HCT116 (cell line): ENCODE results near the gene HYCC2. TPM values are rescaled to one million over a fixed set of nuclear protein-coding genes. Genes with fewer than 3 reads are reported as not detected.

ENCODE experiments used
- ATAC-seq: fragments of 200-7000 bp; cut with Tn5 transposase; 2 replicates; pipeline ENCODE4 v1.9.1; 2020; ENCODE audit warnings: mild to moderate bottlenecking, moderate library complexity
- BruUV-seq: library from RNA; stranded (reverse); fragments of 400-500 nt; replicated peaks from 2 replicates; lab custom pipeline; 2021; lab: Mats Ljungman, UMichigan
- CTCF ChIA-PET: fragments of 300-600 bp; sonication (Branson Sonifier 250); formaldehyde crosslinking; loops from one replicate; lab custom pipeline; 2021; ENCODE audit warnings: antibody characterized with exemption; lab: Charles Lee
- POLR2A ChIA-PET: fragments of 300-600, 350-600 bp; sonication (Branson Sonifier 250); formaldehyde crosslinking; loops from one replicate; lab custom pipeline; 2021; ENCODE audit warnings: antibody characterized with exemption; lab: Charles Lee
- RAD21 ChIA-PET, 2 experiments: fragments of 300-600 bp; sonication (Branson Sonifier 250); formaldehyde crosslinking; loops; one replicate each; lab custom pipeline; 2023; ENCODE audit warnings: low total read pairs in 2 of 2; ENCODE audit not compliant: uncharacterized antibody in 2 of 2, unreplicated experiment in 2 of 2, low non-redundant PET in 1 of 2; lab: Charles Lee
- DNase-seq: peaks from one replicate; pipeline ENCODE4 v3.0.0-alpha.2; 2010; ENCODE audit warnings: low read depth, low spot score
- H2AFZ ChIP-seq: fragments of 200-600 bp; shearing (Covaris generic), sonication (generic); 2 replicates; pipeline ENCODE4 v1.6.1; 2017; ENCODE audit warnings: low read depth, mixed run types, mixed read lengths, antibody characterized with exemption, low read length; ENCODE audit not compliant: poor library complexity, severe bottlenecking
- H3K27ac ChIP-seq: 2 replicates; pipeline ENCODE4 v1.5.1; 2012; ENCODE audit warnings: low read depth, low read length
- H3K27me3 ChIP-seq: fragments of 200-600 bp; sonication (generic); 2 replicates; pipeline ENCODE4 v1.6.1; 2016; ENCODE audit warnings: mixed run types, low read length, mixed read lengths; ENCODE audit not compliant: insufficient read depth
- H3K36me3 ChIP-seq, 2 experiments: fragments of 200-500 bp in 1 of 2; fragments of 200-600 bp in 1 of 2; sonication (Bioruptor generic) in 1 of 2; sonication (generic) in 1 of 2; 2 replicates each; pipeline versions ENCODE4 v1.5.1 to v1.6.1; 2014 to 2016; ENCODE audit warnings: low read length in 2 of 2, inconsistent platforms in 1 of 2, mixed read lengths in 1 of 2, mixed run types in 1 of 2; ENCODE audit not compliant: insufficient read depth in 2 of 2, control insufficient read depth in 1 of 2
- H3K4me1 ChIP-seq, 2 experiments: fragments of 200-600 bp in 1 of 2; sonication (generic) in 1 of 2; 2 replicates each; pipeline versions ENCODE4 v1.5.1 to v1.6.1; 2012 to 2017; ENCODE audit warnings: low read length in 2 of 2, inconsistent platforms in 1 of 2, mild to moderate bottlenecking in 1 of 2, mixed read lengths in 1 of 2, mixed run types in 1 of 2, moderate library complexity in 1 of 2; ENCODE audit not compliant: insufficient read depth in 2 of 2, control insufficient read depth in 1 of 2
- H3K4me2 ChIP-seq: fragments of 200-600 bp; sonication (generic); 2 replicates; pipeline ENCODE4 v1.6.1; 2017; ENCODE audit warnings: mixed run types, low read length, mixed read lengths
- H3K4me3 ChIP-seq, 2 experiments: fragments of 200-600 bp in 1 of 2; sonication (generic) in 1 of 2; replicated peaks in 1 of 2; 2 replicates each; pipeline ENCODE4 v1.5.1; 2011 to 2016; ENCODE audit warnings: low read length in 2 of 2, control low read depth in 1 of 2, low read depth in 1 of 2, mild to moderate bottlenecking in 1 of 2, mixed read lengths in 1 of 2, mixed run types in 1 of 2
- H3K79me2 ChIP-seq: fragments of 200-600 bp; sonication (generic); 2 replicates; pipeline ENCODE4 v1.6.1; 2017; ENCODE audit warnings: mild to moderate bottlenecking, mixed run types, low read length, moderate library complexity, mixed read lengths; ENCODE audit not compliant: insufficient read depth
- H3K9ac ChIP-seq: fragments of 200-600 bp; sonication (generic); 2 replicates; pipeline ENCODE4 v1.6.1; 2016; ENCODE audit warnings: low read length, mixed read lengths
- H3K9me2 ChIP-seq: fragments of 200-600 bp; sonication (generic), shearing (Covaris generic); 2 replicates; pipeline ENCODE4 v1.6.1; 2017; ENCODE audit warnings: mixed run types, mild to moderate bottlenecking, moderate library complexity; ENCODE audit not compliant: insufficient read depth
- H3K9me3 ChIP-seq, 2 experiments: fragments of 200-500 bp in 1 of 2; fragments of 200-600 bp in 1 of 2; sonication (Bioruptor generic) in 1 of 2; sonication (generic) in 1 of 2; 2 replicates each; pipeline ENCODE4 v1.6.1; 2014 to 2017; ENCODE audit warnings: low read length in 2 of 2, mixed read lengths in 2 of 2, inconsistent platforms in 1 of 2, low read depth in 1 of 2, mild to moderate bottlenecking in 1 of 2, mixed run types in 1 of 2, moderate library complexity in 1 of 2; ENCODE audit not compliant: control insufficient read depth in 1 of 2, insufficient read depth in 1 of 2
- H4K20me1 ChIP-seq: fragments of 200-600 bp; sonication (generic), shearing (Covaris generic); 2 replicates; pipeline ENCODE4 v1.6.1; 2017; ENCODE audit warnings: mixed run types, mild to moderate bottlenecking, moderate library complexity; ENCODE audit not compliant: insufficient read depth
- CBX3 ChIP-seq: IDR thresholded peaks from 2 replicates; pipeline ENCODE4 v1.6.1; 2012; ENCODE audit warnings: low read depth
- CEBPB ChIP-seq: IDR thresholded peaks from 2 replicates; pipeline ENCODE4 v1.6.1; 2012; ENCODE audit warnings: low read depth
- EGR1 ChIP-seq: IDR thresholded peaks from 2 replicates; pipeline ENCODE4 v1.6.1; 2012; ENCODE audit warnings: low read depth
- EZH2 ChIP-seq: fragments of 200-600 bp; sonication (generic); IDR thresholded peaks from 2 replicates; pipeline ENCODE4 v1.6.1; 2017; ENCODE audit warnings: antibody characterized with exemption, mixed run types
- FOSL1 ChIP-seq: IDR thresholded peaks from 2 replicates; pipeline ENCODE4 v1.6.1; 2012; ENCODE audit warnings: low read depth
- MAX ChIP-seq: IDR thresholded peaks from 2 replicates; pipeline ENCODE4 v1.6.1; 2012
- POLR2AphosphoS5 ChIP-seq: IDR thresholded peaks from 2 replicates; pipeline ENCODE4 v1.6.1; 2011; ENCODE audit warnings: mild to moderate bottlenecking, low read depth, low read length, moderate library complexity
- RAD21 ChIP-seq: IDR thresholded peaks from 2 replicates; pipeline ENCODE4 v1.6.1; 2012; ENCODE audit warnings: low read depth, mild to moderate bottlenecking
- SIN3A ChIP-seq: IDR thresholded peaks from 2 replicates; pipeline ENCODE4 v1.6.1; 2012; ENCODE audit warnings: low read depth
- SP1 ChIP-seq: IDR thresholded peaks from 2 replicates; pipeline ENCODE4 v1.6.1; 2012; ENCODE audit warnings: low read depth
- SRF ChIP-seq: IDR thresholded peaks from 2 replicates; pipeline ENCODE4 v1.6.1; 2012; ENCODE audit warnings: low read depth
- TCF7L2 ChIP-seq: IDR thresholded peaks from 2 replicates; pipeline ENCODE4 v1.7.0; 2011; ENCODE audit warnings: borderline replicate concordance, inconsistent platforms; ENCODE audit not compliant: insufficient read depth, insufficient read length; ENCODE audit errors: extremely low read depth
- YY1 ChIP-seq: IDR thresholded peaks from 2 replicates; pipeline ENCODE4 v1.6.1; 2011; ENCODE audit warnings: low read length, low read depth, moderate library complexity, mild to moderate bottlenecking; ENCODE audit not compliant: insufficient replicate concordance; ENCODE audit errors: extremely low read depth
- ZFX ChIP-seq: fragments of 450-650 bp; IDR thresholded peaks from 2 replicates; pipeline ENCODE4 v1.6.1; 2017
- ZNF274 ChIP-seq: fragments of 200-500 bp; sonication (Bioruptor generic); IDR thresholded peaks from 2 replicates; pipeline ENCODE4 v1.6.1; 2014; ENCODE audit warnings: mild to moderate bottlenecking, low read depth, low read length, inconsistent platforms
- intact Hi-C: fragments of 100-400 bp; cut with micrococcal nuclease; formaldehyde crosslinking; loops from 2 replicates; pipeline ENCODE4 v1.10.0; 2022
- total RNA-seq: library from RNA; stranded (reverse); gene quantifications from one replicate; pipeline ENCODE4 v1.2.1, GENCODE V29; 2021; ENCODE audit not compliant: unreplicated experiment
- TF ChIP-seq, protein P1 (sequence below): IDR thresholded peaks from 2 replicates; pipeline ENCODE4 v1.6.1; 2012

The HYCC2 gene
- total RNA-seq, 1 experiment from 2014 or later, result 9.9 TPM

DNA sequence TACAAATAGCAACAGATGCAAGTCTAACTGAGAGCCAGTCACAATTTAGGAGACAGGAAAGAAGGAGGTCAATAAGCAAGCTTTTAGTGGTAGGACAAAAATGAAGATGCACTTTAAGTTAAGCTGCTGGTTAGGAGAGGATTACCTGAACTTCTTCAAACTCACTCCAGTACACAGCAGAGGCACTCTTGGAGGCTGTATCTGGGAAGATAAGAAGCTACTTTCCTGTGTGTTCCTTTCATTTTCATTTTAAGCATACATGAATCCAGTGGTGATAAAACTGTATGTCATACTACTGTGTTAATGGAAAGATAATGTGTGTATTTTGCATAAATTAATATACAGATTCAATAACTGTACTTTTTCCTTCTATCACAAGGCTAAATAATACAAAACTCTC is 49.6 kb downstream of the HYCC2 start:
- no peak overlapping the region for H2AFZ ChIP-seq
- H3K9me2 ChIP-seq, result no peaks in the 10 kb centered on the region
- RAD21 ChIA-PET, result no interaction called here
- BruUV-seq, result no TSS peak
- intact Hi-C loops, result no loop called here
- POLR2A ChIA-PET, result no interaction called here
- no peaks in the 10 kb centered on the region for H3K9me3 ChIP-seq
- H3K4me2 ChIP-seq, result no peak overlapping the region
- H3K27ac ChIP-seq, result no peak overlapping the region
- no peak overlapping the region for H3K4me3 ChIP-seq
- ATAC-seq (no peak), DNase-seq (no peak)
- no peak overlapping the region for H3K9ac ChIP-seq
- no peak for TF ChIP-seq ZFX
- no peak for TF ChIP-seq CEBPB
- TF ChIP-seq POLR2AphosphoS5, result no peak
- no peak for TF ChIP-seq RAD21
- TF ChIP-seq SRF, result no peak
- TF ChIP-seq, protein P1, sequence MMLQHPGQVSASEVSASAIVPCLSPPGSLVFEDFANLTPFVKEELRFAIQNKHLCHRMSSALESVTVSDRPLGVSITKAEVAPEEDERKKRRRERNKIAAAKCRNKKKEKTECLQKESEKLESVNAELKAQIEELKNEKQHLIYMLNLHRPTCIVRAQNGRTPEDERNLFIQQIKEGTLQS, result no peak
- TF ChIP-seq ZNF274, result no peak
- no peak for TF ChIP-seq MAX
- TF ChIP-seq SP1, result no peak
- no peak for TF ChIP-seq EZH2
- TF ChIP-seq FOSL1, result no peak
- no peak for TF ChIP-seq EGR1
- TF ChIP-seq SIN3A, result no peak
- TF ChIP-seq TCF7L2, result no peak
- no peak for TF ChIP-seq CBX3
- no peak for TF ChIP-seq YY1
- no peaks in the 10 kb centered on the region for H3K27me3 ChIP-seq
- H3K36me3 ChIP-seq, result no peaks in the 10 kb centered on the region
- H3K79me2 ChIP-seq, result peaks cover 7% of the 10 kb centered on the region
- CTCF ChIA-PET, result no interaction called here
- no peaks in the 10 kb centered on the region for H4K20me1 ChIP-seq
- no peaks in the 10 kb centered on the region for H3K4me1 ChIP-seq

Other genes with a start within 250 kb of the HYCC2 start
- gene CLK1, start 207.0 kb downstream of the HYCC2 start, total RNA-seq, result 49.1 TPM
- 55.9 TPM for gene PPIL3, start 182.6 kb downstream of the HYCC2 start, total RNA-seq
- 44.7 TPM for gene NIF3L1, start 182.3 kb downstream of the HYCC2 start, total RNA-seq
- gene ORC2, start 108.0 kb downstream of the HYCC2 start, total RNA-seq, result 51.9 TPM
- 94.6 TPM for gene NDUFB3, start 330 bp upstream of the HYCC2 start, total RNA-seq
- 35.6 TPM for gene CFLAR, start 44.5 kb upstream of the HYCC2 start, total RNA-seq
- gene CASP10, start 111.5 kb upstream of the HYCC2 start, total RNA-seq, result 2.6 TPM
- gene CASP8, start 188.9 kb upstream of the HYCC2 start, total RNA-seq, result 29.6 TPM